Neural progenitor cell (in vitro differentiated cells): ENCODE measurements around the gene GGN. TPM values are rescaled to one million over a fixed set of nuclear protein-coding genes. Genes with fewer than 3 reads are reported as not detected.

ENCODE experiments used
- DNase-seq: peaks from one replicate; pipeline ENCODE4 v3.0.0-alpha.2; 2016; ENCODE audit warnings: low spot score
- H2AFZ ChIP-seq: fragments of 200-600 bp; sonication (generic); replicated peaks from 2 replicates; pipeline ENCODE4 v1.6.1; 2016; ENCODE audit warnings: antibody characterized with exemption
- H3F3A ChIP-seq: fragments of 200-600 bp; sonication (generic); 2 replicates; pipeline ENCODE4 v1.6.1; 2016; ENCODE audit warnings: antibody characterized with exemption, low read depth
- H3K27ac ChIP-seq: fragments of 200-600 bp; sonication (generic); 2 replicates; pipeline ENCODE4 v1.5.1; 2016; ENCODE audit warnings: mild to moderate bottlenecking
- H3K27me3 ChIP-seq: fragments of 200-600 bp; sonication (generic); 2 replicates; pipeline ENCODE4 v1.6.1; 2016; ENCODE audit warnings: mild to moderate bottlenecking, moderate library complexity
- H3K36me3 ChIP-seq: fragments of 200-600 bp; sonication (generic); 2 replicates; pipeline ENCODE4 v1.5.1; 2016
- H3K4me1 ChIP-seq: fragments of 200-600 bp; sonication (generic); 2 replicates; pipeline ENCODE4 v1.6.1; 2016; ENCODE audit warnings: mixed run types
- H3K4me2 ChIP-seq: fragments of 200-600 bp; sonication (generic); 2 replicates; pipeline ENCODE4 v1.6.1; 2016
- H3K4me3 ChIP-seq: fragments of 200-600 bp; sonication (generic); 2 replicates; pipeline ENCODE4 v1.5.1; 2016
- H3K79me2 ChIP-seq: fragments of 200-600 bp; sonication (generic); 2 replicates; pipeline ENCODE4 v1.6.1; 2016; ENCODE audit warnings: low read depth
- H3K9ac ChIP-seq: fragments of 200-600 bp; sonication (generic); 2 replicates; pipeline ENCODE4 v1.6.1; 2016
- H3K9me3 ChIP-seq: fragments of 200-600 bp; sonication (generic); 2 replicates; pipeline ENCODE4 v1.5.1; 2016; ENCODE audit warnings: low read depth
- H4K20me1 ChIP-seq: fragments of 200-600 bp; sonication (generic); 2 replicates; pipeline ENCODE4 v1.6.1; 2016; ENCODE audit warnings: low read depth
- H3K27ac Mint-ChIP-seq: 3 replicates; pipeline ENCODE4 v1.8.0; 2021; ENCODE audit warnings: mixed read lengths
- H3K27me3 Mint-ChIP-seq: 2 replicates; pipeline ENCODE4 v1.8.0; 2022; ENCODE audit warnings: low read depth, mild to moderate bottlenecking, inconsistent platforms, moderate library complexity, mixed read lengths; ENCODE audit not compliant: insufficient read depth
- H3K36me3 Mint-ChIP-seq: 3 replicates; pipeline ENCODE4 v1.8.0; 2021; ENCODE audit warnings: mixed read lengths
- H3K4me1 Mint-ChIP-seq: 3 replicates; pipeline ENCODE4 v1.8.0; 2021; ENCODE audit warnings: mixed read lengths
- H3K4me3 Mint-ChIP-seq: 3 replicates; pipeline ENCODE4 v1.8.0; 2021; ENCODE audit warnings: mild to moderate bottlenecking, moderate library complexity, mixed read lengths
- H3K9me3 Mint-ChIP-seq: 3 replicates; pipeline ENCODE4 v1.8.0; 2020; ENCODE audit warnings: mixed read lengths
- EZH2 ChIP-seq: fragments of 200-600 bp; sonication (generic); IDR thresholded peaks from 2 replicates; pipeline ENCODE4 v1.6.1; 2017; ENCODE audit warnings: antibody characterized with exemption, mild to moderate bottlenecking, moderate library complexity
- EZH2phosphoT487 ChIP-seq: fragments of 200-600 bp; sonication (generic); IDR thresholded peaks from 2 replicates; pipeline ENCODE4 v1.6.1; 2017; ENCODE audit warnings: antibody characterized with exemption
- total RNA-seq: library from RNA; depleted of rRNA; stranded (reverse); fragments of >200 nt; gene quantifications from 2 replicates; pipeline ENCODE4 v1.2.3, GENCODE V29; 2015; ENCODE audit warnings: low replicate concordance
- TF ChIP-seq, protein P1 (sequence below): fragments of 200-600 bp; sonication (generic); IDR thresholded peaks from 2 replicates; pipeline ENCODE4 v1.5.1; 2017; ENCODE audit warnings: antibody characterized with exemption, mild to moderate bottlenecking

Gene GGN
- total RNA-seq, 1 donor from 2014 or later: not detected

DNA sequence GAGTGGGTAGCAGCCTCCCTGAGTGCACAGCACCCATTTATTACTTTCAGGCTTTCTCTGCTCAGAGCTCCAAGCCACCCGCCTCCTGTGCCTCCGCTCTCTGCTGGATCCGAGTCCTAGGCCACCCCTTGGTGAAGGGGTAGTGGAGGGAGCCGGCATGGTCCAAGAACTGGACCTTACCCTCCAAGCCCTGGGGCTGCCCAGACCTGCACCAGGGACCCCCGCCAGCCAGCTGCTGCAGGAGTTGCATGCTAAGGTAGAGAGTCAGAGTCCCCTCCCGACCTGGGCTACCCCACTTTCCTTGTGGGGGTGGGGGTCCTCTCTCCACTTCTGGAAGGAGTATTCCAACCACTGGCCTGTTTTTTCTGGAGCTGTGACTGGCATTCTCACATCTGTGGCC, 17.0 kb upstream of the GGN start:
- peaks cover 10% of the 10 kb centered on the region for H3F3A ChIP-seq
- no peak overlapping the region for H2AFZ ChIP-seq
- no peak overlapping the region for H3K27ac ChIP-seq
- no peak for DNase-seq
- TF ChIP-seq, protein P1, sequence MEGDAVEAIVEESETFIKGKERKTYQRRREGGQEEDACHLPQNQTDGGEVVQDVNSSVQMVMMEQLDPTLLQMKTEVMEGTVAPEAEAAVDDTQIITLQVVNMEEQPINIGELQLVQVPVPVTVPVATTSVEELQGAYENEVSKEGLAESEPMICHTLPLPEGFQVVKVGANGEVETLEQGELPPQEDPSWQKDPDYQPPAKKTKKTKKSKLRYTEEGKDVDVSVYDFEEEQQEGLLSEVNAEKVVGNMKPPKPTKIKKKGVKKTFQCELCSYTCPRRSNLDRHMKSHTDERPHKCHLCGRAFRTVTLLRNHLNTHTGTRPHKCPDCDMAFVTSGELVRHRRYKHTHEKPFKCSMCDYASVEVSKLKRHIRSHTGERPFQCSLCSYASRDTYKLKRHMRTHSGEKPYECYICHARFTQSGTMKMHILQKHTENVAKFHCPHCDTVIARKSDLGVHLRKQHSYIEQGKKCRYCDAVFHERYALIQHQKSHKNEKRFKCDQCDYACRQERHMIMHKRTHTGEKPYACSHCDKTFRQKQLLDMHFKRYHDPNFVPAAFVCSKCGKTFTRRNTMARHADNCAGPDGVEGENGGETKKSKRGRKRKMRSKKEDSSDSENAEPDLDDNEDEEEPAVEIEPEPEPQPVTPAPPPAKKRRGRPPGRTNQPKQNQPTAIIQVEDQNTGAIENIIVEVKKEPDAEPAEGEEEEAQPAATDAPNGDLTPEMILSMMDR: no peak
- no peak for TF ChIP-seq EZH2
- no peak for TF ChIP-seq EZH2phosphoT487
- Mint-ChIP-seq H3K36me3 (peaks cover 3% of the 10 kb centered on the region), H3K4me1 (peaks cover 3% of the 10 kb centered on the region), H3K27ac (no peak overlapping the region), H3K4me3 (peak overlapping the region; percentile 71), H3K27me3 (peaks cover 11% of the 10 kb centered on the region), H3K9me3 (no peaks in the 10 kb centered on the region)
- H3K9ac ChIP-seq: no peak overlapping the region
- no peaks in the 10 kb centered on the region for H4K20me1 ChIP-seq
- no peaks in the 10 kb centered on the region for H3K9me3 ChIP-seq
- no peak overlapping the region for H3K4me3 ChIP-seq
- no peaks in the 10 kb centered on the region for H3K79me2 ChIP-seq
- H3K4me1 ChIP-seq: no peaks in the 10 kb centered on the region
- no peak overlapping the region for H3K4me2 ChIP-seq
- peaks cover 30% of the 10 kb centered on the region for H3K27me3 ChIP-seq
- H3K36me3 ChIP-seq: no peaks in the 10 kb centered on the region

DNA sequence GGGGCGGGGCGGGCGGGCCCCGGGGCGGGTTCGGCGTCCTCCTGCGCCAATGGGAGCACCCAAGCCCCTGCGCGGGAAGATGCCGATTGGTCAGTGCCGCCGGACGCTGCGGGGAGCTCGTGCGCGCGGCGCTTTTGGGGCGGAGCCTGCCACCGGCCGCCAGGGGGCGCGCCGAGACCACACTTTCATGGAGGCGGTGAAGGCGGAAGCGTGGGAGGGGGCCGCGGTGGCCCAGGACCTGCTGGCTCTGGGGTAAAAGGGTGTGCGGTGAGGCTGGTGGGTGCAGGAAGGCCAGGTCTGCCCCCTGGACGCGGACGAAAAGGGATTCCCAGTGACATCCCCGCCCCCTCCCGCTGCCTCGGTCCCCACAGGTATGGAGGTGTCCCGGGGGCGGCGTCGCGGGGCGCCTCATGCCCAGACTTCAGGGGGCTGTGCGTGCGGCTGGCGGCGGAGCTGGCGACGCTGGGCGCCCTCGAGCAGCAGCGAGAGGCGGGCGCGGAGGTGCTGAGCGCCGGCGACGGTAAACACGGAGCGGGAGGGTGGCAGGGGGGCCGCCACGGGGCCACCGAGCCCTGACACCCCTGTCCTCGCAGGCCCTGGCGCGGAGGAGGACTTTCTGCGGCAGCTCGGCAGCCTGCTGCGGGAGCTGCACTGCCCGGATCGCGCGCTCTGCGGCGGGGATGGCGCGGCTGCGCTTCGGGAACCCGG, 15.3 kb upstream of the GGN start, which contains the start of gene FAM98C:
Gene FAM98C (plus strand): TSS at position 127 of the 708 bp plus-strand sequence. CDS start 61 bp downstream, at position 188.
- Mint-ChIP-seq H3K4me3 (peak within 1 kb of the TSS; percentile 89), H3K36me3 (peaks cover 3% of the 10 kb centered on the region), H3K9me3 (no peaks in the 10 kb centered on the region), H3K27ac (no peak within 1 kb of the TSS), H3K27me3 (peaks cover 12% of the 10 kb centered on the region), H3K4me1 (peaks cover 3% of the 10 kb centered on the region)
- TF ChIP-seq, protein P1: peak; percentile 92
- TF ChIP-seq EZH2 (peak; percentile 57), EZH2phosphoT487 (no peak)
- Histone ChIP-seq H2AFZ (peak within 1 kb of the TSS; percentile 99), H3K36me3 (no peaks in the 10 kb centered on the region), H3K4me2 (peak within 1 kb of the TSS; percentile 93), H3K27me3 (peaks cover 44% of the 10 kb centered on the region), H3K27ac (no peak within 1 kb of the TSS), H3K4me1 (no peaks in the 10 kb centered on the region), H3K79me2 (no peaks in the 10 kb centered on the region), H4K20me1 (no peaks in the 10 kb centered on the region), H3K4me3 (peak within 1 kb of the TSS; percentile 72), H3F3A (peaks cover 10% of the 10 kb centered on the region), H3K9ac (no peak within 1 kb of the TSS), H3K9me3 (no peaks in the 10 kb centered on the region)
- peak; percentile 99 for DNase-seq

DNA sequence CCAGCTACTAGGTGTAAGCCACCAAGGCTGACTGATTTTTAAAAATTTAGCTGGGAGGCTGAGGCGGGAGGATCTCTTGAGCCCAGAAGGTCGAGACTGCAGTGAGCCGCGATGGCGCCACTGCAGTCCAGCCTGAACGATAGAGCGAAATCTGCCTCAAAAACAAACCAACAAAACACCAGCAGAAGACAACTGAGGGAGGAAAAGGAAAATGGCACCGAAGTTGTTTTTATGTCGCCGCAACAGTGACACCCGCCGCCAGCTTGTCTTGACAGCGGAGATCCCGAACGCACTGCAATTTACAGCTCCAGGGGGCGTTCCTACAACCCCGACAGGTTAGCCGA, 14.8 kb upstream of the GGN start:
- Histone ChIP-seq H2AFZ (peak overlapping the region; percentile 52), H3K4me2 (peak overlapping the region; percentile 63), H3K4me1 (no peaks in the 10 kb centered on the region), H3K9ac (no peak overlapping the region), H3F3A (peaks cover 10% of the 10 kb centered on the region), H3K9me3 (no peaks in the 10 kb centered on the region), H3K36me3 (no peaks in the 10 kb centered on the region), H3K79me2 (no peaks in the 10 kb centered on the region), H3K27ac (no peak overlapping the region), H3K4me3 (peak overlapping the region; percentile 34), H3K27me3 (peaks cover 44% of the 10 kb centered on the region), H4K20me1 (no peaks in the 10 kb centered on the region)
- Mint-ChIP-seq H3K27me3 (peaks cover 11% of the 10 kb centered on the region), H3K4me1 (peaks cover 3% of the 10 kb centered on the region), H3K9me3 (no peaks in the 10 kb centered on the region), H3K27ac (no peak overlapping the region), H3K36me3 (peaks cover 3% of the 10 kb centered on the region), H3K4me3 (peak overlapping the region; percentile 89)
- TF ChIP-seq, protein P1: no peak
- TF ChIP-seq EZH2 (no peak), EZH2phosphoT487 (no peak)
- DNase-seq: no peak
